Adrenal gland (tissue), 12 donors: ENCODE measurements around the gene SYNJ2. TPM values are rescaled to one million over a fixed set of nuclear protein-coding genes. Genes with fewer than 3 reads are reported as not detected.
A peak's percentile ranks its signal among the peaks of the same experiment; 100 is the strongest.

Source experiments
- DNase-seq, 7 donors: peaks; one replicate each; pipeline ENCODE4 v3.0.0-alpha.2; 2019 to 2020
- H3K27ac ChIP-seq, 5 donors: fragments of 200-600 bp; sonication (generic) in 4 of 5; 1 replicate in 3 of 5; 2 replicates in 2 of 5; pipeline versions ENCODE4 v1.5.1 to v1.8.0; 2016 to 2020; ENCODE audit warnings: mild to moderate bottlenecking in 1 of 5
- H3K27me3 ChIP-seq: fragments of 200-600 bp; 2 replicates; pipeline ENCODE4 v1.8.0; 2021
- H3K36me3 ChIP-seq, 2 donors: fragments of 200-600 bp; replicated peaks in 1 of 2; 1 replicate in 1 of 2; 2 replicates in 1 of 2; pipeline versions ENCODE4 v1.5.1 to v1.8.0; 2018 to 2022
- H3K4me1 ChIP-seq, 2 donors: fragments of 200-600 bp; replicated peaks in 1 of 2; 1 replicate in 1 of 2; 2 replicates in 1 of 2; pipeline versions ENCODE4 v1.5.1 to v1.8.0; 2018 to 2021
- H3K4me3 ChIP-seq, 4 donors: fragments of 200-600 bp; sonication (generic) in 3 of 4; one replicate each; pipeline ENCODE4 v1.5.1; 2016 to 2018
- H3K9me3 ChIP-seq, 3 donors: fragments of 200-600 bp; sonication (generic) in 1 of 3; replicated peaks in 1 of 3; 1 replicate in 2 of 3; 2 replicates in 1 of 3; pipeline versions ENCODE4 v1.5.1 to v1.8.0; 2016 to 2021
- POLR2A ChIP-seq, 2 donors: fragments of 450-650 bp; IDR thresholded peaks; one replicate each; pipeline ENCODE4 v1.6.1; 2017; ENCODE audit warnings: antibody characterized with exemption in 2 of 2, mild to moderate bottlenecking in 2 of 2, moderate library complexity in 1 of 2
- WGBS, 4 donors: extraction: QIAGEN DNeasy Blood & Tissue Kit in 2 of 4; methylation state at CpG; one replicate each; pipeline versions ENCODE4 v1.1.5 to v1.1.7; 2013 to 2017; 5-methylcytosine and 5-hydroxymethylcytosine counted together
- intact Hi-C, 2 donors: fragments of 100-400 bp; cut with DNase I; formaldehyde crosslinking; loops; one replicate each; pipeline versions ENCODE4 v1.14.1 to v1.15.0; 2022 to 2023
- polyA plus RNA-seq, 3 donors: library from polyadenylated mRNA; stranded (reverse); fragments of 200-250 nt in 2 of 3; fragments of 350-450 nt in 1 of 3; fragmentation: Illumina TruSeq in 1 of 3; extraction: RNeasy Lipid Tissue Mini Kit (QIAGEN cat#74804) in 1 of 3; gene quantifications; one replicate each; pipeline ENCODE4 v1.2.3, GENCODE V29; 2013 to 2014
- total RNA-seq, 9 donors: library from RNA; depleted of rRNA in 4 of 9; stranded (reverse); fragments of >200 nt in 4 of 9; fragments of 120-200 nt in 1 of 9; fragmentation: NEBNext Ultra II Directional in 1 of 9; extraction: Animal tissue kit (Norgen Biotek cat#: 25700) in 1 of 9; gene quantifications; one replicate each; pipeline versions ENCODE4 v1.1.0 to v1.2.4, GENCODE V29; 2013 to 2023
- TF ChIP-seq, protein P1 (sequence below), 6 experiments: fragments of 450-650 bp in 4 of 6; fragments of 200-600 bp in 2 of 6; sonication (generic) in 1 of 6; IDR thresholded peaks; 1 replicate in 5 of 6; 2 replicates in 1 of 6; pipeline versions ENCODE4 v1.5.1 to v1.8.0; 2016 to 2021; ENCODE audit warnings: antibody characterized with exemption in 6 of 6, mild to moderate bottlenecking in 2 of 6, moderate library complexity in 1 of 6
- donor health status: healthy with polysubstance abuse.
- donor health status: Bipolar disorder and iron deficiency.
- donor health status: DM: yes; HTN: yes; CAD: no.
- donor health status: DM: no; HTN: no; CAD: no.
- donor health status: DM: no; HTN: no; CAD: no.
- donor health status: DM: yes; HTN: yes; CAD: no.

SYNJ2 gene
- total and polyA plus RNA-seq, 12 donors: 1.6 to 20.5 (median 12.8) TPM

GRCh38 chr6:158048589-158048988, 66.9 kb downstream of the SYNJ2 start:
- DNase-seq: peak in 1 of 7 donors; percentile 9
- TF ChIP-seq, protein P1, sequence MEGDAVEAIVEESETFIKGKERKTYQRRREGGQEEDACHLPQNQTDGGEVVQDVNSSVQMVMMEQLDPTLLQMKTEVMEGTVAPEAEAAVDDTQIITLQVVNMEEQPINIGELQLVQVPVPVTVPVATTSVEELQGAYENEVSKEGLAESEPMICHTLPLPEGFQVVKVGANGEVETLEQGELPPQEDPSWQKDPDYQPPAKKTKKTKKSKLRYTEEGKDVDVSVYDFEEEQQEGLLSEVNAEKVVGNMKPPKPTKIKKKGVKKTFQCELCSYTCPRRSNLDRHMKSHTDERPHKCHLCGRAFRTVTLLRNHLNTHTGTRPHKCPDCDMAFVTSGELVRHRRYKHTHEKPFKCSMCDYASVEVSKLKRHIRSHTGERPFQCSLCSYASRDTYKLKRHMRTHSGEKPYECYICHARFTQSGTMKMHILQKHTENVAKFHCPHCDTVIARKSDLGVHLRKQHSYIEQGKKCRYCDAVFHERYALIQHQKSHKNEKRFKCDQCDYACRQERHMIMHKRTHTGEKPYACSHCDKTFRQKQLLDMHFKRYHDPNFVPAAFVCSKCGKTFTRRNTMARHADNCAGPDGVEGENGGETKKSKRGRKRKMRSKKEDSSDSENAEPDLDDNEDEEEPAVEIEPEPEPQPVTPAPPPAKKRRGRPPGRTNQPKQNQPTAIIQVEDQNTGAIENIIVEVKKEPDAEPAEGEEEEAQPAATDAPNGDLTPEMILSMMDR (IDR thresholded peaks at IDR 0.05): no peak
- 83 to 97% (median 96%) methylated on average over 2 to 7 of the region's 7 CpGs for WGBS, 4 donors
- Histone ChIP-seq H3K27ac (no peak overlapping the region), H3K36me3 (no peaks in the 10 kb centered on the region), H3K4me3 (no peak overlapping the region), H3K4me1 (peaks cover 11 to 27% of the 10 kb centered on the region in 2 donors), H3K9me3 (no peaks in the 10 kb centered on the region), H3K27me3 (no peaks in the 10 kb centered on the region)
- intact Hi-C loops: no loop called here

DNA sequence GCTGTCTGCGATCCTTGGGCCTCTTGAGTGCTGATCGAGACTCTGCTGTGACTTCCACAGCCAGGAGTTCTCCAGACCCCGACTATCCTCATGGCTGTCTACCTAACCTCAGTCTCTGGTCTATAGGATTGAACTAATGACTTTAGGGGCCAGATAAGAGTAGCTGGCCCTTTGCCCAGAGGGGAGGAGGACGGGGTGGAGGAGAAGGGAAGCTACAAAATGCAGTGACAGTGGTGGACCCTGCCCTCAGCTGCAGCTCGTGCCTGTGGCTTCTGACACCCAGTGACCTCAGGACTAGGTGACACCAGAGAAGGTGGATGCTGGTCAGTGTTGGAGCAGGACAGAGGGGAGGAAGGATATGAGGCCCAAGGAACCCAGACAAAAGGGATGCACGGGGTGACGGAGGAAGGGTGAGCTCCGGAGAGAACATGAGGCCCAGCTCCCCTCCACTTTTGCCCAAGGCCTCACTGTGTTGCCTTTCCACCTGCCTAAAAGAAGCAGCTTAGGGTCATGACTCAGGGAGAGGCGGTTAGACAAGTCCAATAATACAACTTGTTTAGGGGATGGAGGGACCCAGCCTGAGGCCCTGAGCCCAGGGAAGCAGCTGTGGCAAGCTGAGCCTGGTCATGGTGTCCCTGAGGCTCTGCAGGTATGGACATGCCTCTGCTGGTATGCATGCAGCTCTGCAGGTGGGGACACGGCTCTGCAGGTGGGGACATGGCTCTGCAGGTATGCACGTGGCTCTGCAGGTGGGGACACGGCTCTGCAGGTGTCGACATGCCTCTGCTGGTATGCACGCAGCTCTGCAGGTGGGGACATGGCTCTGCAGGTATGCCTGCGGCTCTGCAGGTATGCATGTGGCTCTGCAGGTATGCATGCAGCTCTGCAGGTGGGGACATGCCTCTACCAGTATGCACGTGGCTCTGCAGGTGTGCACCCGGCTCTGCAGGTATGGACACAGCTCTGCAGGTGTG, 67.7 kb downstream of the SYNJ2 start:
- Histone ChIP-seq H3K27ac (no peak overlapping the region), H3K4me3 (no peak overlapping the region), H3K36me3 (no peaks in the 10 kb centered on the region), H3K9me3 (no peaks in the 10 kb centered on the region), H3K27me3 (no peaks in the 10 kb centered on the region), H3K4me1 (peaks cover 4 to 20% of the 10 kb centered on the region in 2 donors)
- DNase-seq: peak in 1 of 7 donors; percentile 2
- intact Hi-C loops: no loop called here
- WGBS, 4 donors: 90 to 98% (median 92%) methylated on average over 9 to 17 of the region's 17 CpGs
- TF ChIP-seq, protein P1 (IDR thresholded peaks at IDR 0.05): no peak
- no peak for TF ChIP-seq POLR2A (IDR thresholded peaks at IDR 0.05)

- H3K36me3 ChIP-seq: no peaks in the 10 kb centered on the region
- H3K9me3 ChIP-seq: no peaks in the 10 kb centered on the region
- H3K4me3 ChIP-seq: no peak overlapping the region
- no peak overlapping the region for H3K27ac ChIP-seq
- no peaks in the 10 kb centered on the region for H3K27me3 ChIP-seq
- no peak for DNase-seq
- WGBS, 4 donors: 91 to 94% (median 92%) methylated on average over 6 to 8 of the region's 8 CpGs
- TF ChIP-seq, protein P1 (IDR thresholded peaks at IDR 0.05): no peak
- no peak for TF ChIP-seq POLR2A (IDR thresholded peaks at IDR 0.05)
- peaks cover 3 to 16% of the 10 kb centered on the region in 2 donors for H3K4me1 ChIP-seq
- intact Hi-C loops: no loop called here
Measured at GRCh38 chr6:158050107-158050735, 68.6 kb downstream of the SYNJ2 start.

GRCh38 chr6:158050955-158051354, 69.3 kb downstream of the SYNJ2 start:
- Histone ChIP-seq H3K4me3 (no peak overlapping the region), H3K36me3 (no peaks in the 10 kb centered on the region), H3K27me3 (no peaks in the 10 kb centered on the region), H3K4me1 (peaks cover 1 to 9% of the 10 kb centered on the region in 2 donors), H3K9me3 (no peaks in the 10 kb centered on the region), H3K27ac (no peak overlapping the region)
- 84 to 90% (median 87%) methylated on average over 4 of the region's 4 CpGs for WGBS, 4 donors
- TF ChIP-seq, protein P1 (IDR thresholded peaks at IDR 0.05): no peak
- TF ChIP-seq POLR2A (IDR thresholded peaks at IDR 0.05): no peak
- DNase-seq: no peak
- intact Hi-C loops: no loop called here
